ENCODE data around the gene TPM4.
"Not testable (repeated sequence)": the region's sequence is repeated elsewhere in the genome, so short reads cannot be mapped to it uniquely, and the experiment has no call there.

Gene TPM4

GRCh38 chr19:16076154-16076957, at the start of gene TPM4:
Gene TPM4 (plus strand): TSS chr19:16076495. CDS start chr19:16076566, 71 bp downstream.
- peak; percentile 81 for DNase-seq

- DNase-seq: no peak
Observed at GRCh38 chr19:16026756-16027155, 49.5 kb upstream of the TPM4 start.

DNA sequence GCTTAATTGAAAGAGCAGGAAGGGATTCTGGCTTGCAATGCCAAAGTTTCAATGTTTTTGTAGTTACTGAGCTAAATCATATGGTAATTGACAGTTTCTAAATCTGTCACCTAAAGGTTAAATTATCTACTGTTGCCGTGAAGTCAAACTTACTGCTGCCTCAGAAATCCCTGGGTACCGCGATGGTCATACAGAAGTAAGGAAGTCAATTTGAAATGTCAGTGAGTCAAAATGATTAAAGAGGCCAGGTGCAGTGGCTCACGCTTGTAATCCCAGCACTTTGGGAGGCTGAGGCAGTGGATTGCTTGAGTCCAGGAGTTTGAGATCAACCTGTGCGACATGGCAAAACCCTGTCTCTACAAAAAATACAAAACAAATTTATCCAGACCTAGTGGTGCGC, 48.8 kb upstream of the TPM4 start:
- DNase-seq: no peak

DNA sequence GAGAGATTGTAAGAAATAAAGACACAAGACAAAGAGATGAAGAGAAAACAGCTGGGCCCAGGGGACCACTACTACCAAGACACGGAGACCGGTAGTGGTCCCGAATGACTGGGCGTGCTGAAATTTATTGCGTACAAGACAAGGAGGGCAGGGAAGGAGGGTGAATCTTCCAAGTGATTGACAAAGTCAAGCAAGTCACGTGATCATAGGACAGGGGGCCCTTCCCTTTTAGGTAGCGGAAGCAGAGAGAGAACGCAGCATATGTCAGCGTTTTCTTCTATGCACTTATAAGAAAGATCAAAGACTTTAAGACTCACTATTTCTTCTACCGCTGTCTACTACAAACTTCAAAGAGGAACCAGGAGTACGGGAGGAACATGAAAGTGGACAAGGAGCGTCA, 46.1 kb upstream of the TPM4 start:
- not testable (repeated sequence) for DNase-seq

GRCh38 chr19:16030964-16031871, 45.1 kb upstream of the TPM4 start:
- no peak for DNase-seq

- DNase-seq: no peak
Observed at GRCh38 chr19:16031872-16032200, 44.5 kb upstream of the TPM4 start.

DNA sequence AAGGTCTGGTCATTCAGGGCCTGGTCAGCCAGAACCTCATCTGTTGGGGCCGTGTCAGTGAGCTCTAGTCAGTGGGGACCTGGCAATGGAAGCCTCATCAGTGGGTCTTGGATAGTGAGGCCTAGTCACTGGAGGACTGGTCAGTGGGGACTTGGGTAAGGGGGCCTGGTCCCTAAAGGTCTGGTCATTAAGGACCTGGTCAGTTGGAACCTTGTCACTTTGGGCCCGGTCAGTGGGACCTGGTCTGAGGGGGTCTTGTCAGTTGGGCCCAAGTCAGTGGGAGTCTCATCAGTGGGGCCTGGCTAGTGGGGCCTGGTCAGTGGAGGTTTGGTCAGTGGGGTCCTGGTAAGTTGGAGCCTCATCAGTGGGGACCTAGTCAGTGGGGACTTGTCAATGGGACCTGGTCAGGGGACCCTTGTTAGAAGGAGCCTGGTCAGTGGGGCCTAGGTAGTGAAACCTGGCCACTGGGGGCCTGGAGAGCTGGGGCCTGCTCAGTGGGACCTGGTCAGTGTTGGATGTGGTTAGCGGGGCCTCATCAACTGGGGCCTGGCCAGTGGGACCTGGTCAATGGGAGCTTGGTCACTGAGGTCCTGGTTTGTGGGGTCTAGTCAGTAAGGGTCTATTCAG, 43.7 kb upstream of the TPM4 start:
- no peak for DNase-seq

DNA sequence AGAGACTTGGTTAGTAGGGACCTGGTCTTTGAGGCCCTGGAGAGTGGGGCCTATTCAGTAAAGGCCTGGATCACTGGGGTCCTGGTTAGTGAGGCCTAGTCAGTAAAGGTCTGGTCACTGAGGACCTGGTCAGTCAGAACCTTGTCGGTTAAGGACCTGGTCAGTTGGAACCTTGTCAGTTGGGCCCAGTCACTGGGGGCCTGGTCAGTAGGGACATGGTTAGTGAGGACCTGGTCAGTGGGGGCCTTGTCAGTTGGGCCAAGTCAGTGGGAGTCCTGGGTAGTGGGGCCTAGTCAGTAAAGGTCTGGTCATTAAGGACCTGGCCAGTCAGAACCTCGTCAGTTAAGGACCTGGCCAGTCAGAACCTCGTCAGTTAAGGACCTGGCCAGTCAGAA, 43.2 kb upstream of the TPM4 start:
- DNase-seq: no peak

DNA sequence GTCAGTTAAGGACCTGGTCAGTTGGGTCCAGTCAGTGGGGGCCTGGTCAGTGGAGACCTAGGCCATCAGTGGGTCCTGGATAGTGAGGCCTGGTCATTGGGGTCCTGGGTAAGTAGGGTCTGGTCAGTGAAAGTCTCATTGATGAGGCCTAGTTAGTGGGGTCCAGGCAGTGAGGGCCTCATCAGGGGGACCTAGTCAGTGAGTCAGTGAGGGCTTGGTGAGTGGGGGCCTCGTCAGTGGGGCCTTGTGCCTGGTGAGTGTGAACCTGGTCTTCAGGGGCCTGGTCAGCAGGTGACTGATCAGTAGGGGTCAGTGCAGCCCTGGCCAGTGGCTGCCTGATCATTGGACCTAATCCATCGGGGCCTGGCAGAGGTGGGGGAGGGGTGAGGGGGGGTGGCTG, 42.6 kb upstream of the TPM4 start:
- DNase-seq: no peak

DNA sequence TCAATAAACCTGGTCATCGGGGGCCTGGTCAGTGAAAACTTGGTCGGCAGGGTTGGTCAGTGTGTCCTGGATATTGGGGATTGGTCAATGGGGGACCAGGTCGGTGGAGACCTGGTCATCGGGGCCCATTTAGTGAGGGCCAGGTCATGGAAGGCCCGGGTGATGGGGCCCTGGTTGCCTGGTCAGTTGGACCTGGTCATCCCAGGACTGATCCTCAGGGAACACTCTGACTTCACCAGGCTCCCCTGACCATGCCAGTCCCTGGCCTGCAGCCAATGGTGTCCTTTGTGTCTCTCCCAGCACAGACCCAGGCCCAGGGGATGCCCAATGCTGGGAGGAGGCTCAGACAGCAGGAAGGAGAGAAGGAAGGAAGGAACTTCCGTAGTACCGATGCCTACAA, 42.1 kb upstream of the TPM4 start:
- no peak for DNase-seq

DNA sequence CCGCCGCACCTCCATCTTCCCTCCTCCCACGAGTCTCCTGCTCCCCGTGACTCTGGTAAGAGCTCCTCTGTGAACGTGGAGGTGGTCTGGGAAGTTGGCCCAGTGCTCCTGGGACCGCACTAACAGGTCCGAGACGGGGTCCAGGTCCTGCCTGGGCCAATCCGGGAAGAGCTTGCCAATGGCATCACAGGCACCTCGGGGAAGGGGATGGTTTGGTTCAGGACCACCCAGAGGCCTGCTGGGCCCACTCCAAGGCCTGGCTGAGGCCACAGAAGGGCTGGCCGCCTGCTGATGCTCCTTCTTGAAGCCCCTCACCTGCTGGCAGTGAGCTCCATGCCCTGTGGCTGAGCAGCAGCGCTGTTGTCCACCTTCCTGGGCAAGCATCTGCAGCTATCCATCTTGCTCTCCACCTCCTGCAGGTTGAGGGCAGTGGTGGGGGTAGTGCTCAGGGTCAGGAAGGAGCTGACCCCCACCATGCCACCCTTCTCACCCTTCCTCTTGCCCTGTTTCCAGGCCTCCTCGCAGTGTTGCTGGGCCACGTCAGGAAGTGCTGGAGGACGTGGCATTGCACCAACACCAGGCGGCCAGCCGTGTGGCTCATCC, 41.2 kb upstream of the TPM4 start:
- DNase-seq: no peak

DNA sequence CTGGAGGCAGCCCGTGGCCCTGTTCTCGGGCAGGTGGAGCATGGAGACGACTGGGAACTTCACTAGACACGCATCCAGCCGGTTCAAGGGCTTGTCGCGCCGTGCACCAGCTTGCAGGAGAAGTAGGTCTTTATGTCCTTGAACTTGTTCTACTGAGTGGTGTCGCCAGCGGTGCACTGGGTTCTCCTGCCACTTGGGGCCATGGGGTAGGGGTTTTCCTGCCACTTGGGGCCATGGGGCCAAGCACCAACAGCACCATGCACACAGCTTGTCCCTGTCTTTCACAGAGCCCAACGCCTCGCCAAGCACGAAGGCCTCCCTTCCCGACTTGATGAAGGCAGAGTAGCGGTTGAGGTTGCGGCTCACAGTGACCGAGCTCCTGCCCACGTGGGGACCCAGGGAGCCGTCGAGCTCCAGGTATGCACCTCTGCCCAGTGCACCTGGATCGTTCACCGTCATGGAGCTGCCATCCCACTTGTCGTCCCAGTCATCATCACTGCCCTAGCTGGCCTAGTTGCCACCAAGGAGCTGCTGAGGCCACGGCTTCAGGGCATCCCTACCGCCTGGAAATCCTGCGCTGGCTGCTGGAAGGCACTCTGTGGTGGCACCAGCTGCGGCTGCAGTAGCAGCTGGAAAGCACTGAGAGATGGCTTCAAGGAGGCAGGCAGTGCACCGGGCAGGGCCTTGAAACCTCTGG, 40.5 kb upstream of the TPM4 start:
- DNase-seq: no peak

GRCh38 chr19:16036397-16036925, 39.8 kb upstream of the TPM4 start:
- DNase-seq: no peak

DNA sequence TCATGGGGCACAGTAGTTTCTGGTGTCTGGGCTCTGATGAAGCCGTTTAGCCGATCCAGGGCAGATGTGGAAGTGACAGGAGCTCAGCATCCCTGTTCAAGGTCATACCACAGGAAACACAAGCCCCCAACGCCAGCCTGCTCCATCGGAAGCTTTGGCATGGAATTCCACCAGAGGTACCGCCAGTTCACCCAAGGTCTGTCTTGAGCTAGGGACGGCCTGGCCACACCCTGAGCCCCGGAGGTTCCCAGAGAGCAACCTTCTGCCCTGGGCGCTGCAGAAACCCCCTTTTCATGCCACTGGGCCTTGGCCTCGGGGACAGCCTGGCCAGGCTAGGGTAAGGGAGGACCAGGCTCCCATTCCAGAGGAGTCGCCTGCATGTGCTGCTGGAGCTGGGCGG, 39.4 kb upstream of the TPM4 start:
- no peak for DNase-seq

DNA sequence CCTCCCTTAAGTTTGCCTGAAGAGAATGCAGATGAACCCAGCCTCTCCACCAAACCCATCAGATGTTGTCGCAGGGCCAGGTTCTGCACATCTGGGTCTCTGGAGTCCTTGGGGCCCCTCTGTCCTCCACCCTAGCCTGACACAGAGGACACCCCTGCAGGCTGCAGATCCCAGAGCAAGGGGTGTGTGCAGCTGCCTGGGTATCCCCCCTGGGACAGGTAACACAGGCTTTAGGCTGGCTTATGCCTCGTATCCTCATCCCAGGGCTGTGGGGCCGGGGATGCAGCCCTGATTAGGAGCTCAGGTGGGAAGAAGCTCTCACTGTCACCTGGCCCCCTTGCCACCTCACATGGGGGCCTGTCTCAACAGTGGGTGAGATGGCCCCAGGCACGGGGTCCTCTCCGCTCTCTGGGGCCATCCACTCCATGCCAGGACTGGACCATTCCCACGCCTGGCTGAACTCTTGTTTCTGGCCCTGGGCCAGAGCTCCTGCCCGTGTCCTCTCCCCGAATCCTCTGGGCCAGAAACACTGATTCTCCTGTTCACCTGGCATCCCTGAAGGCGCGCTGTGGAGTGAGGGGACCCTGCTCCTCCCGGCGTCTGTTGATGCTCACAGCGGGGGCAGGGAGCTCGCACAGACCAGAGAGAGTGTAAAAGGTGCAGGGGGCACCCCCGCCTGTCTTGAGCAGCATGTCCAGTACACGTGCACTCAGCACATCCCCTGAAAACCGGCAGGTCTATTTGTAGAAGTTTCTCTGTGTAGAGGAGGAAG, 38.7 kb upstream of the TPM4 start:
- no peak for DNase-seq

DNA sequence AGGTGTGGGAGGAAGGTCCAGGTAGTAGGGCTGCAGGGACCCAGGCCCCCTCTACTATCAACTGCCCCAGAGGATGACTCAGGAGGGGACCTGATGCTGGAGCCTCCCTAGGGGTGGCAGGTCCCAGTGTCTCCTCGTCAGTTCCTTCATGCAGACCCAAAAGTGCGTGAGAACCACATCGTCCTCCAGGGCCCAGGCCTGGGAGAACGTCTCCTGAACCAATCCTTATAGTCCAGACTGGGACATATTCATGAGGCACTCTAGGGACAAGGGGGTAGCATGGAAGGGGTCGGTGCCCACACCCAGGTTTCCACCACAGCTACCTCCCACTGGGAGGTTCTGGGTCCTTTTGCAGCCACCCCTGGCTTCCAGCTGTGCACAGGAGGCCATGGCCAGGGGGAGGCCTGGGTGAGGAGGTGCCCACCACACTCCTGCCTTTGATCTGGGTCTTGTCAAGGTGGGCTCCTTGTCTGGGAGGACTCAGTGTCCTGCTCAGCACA, 38.0 kb upstream of the TPM4 start:
- no peak for DNase-seq

- no peak for DNase-seq
Observed at GRCh38 chr19:16039081-16039480, 37.2 kb upstream of the TPM4 start.

- no peak for DNase-seq
Observed at GRCh38 chr19:16039545-16039944, 36.8 kb upstream of the TPM4 start.

- no peak for DNase-seq
Observed at GRCh38 chr19:16040642-16041041, 35.7 kb upstream of the TPM4 start.

- peak; percentile 76 for DNase-seq
Observed at GRCh38 chr19:16041299-16041990, 34.9 kb upstream of the TPM4 start.

GRCh38 chr19:16041991-16042386, 34.3 kb upstream of the TPM4 start:
- no peak for DNase-seq
